ENCODE data around the gene MYOM3. TPM values are rescaled to one million over a fixed set of nuclear protein-coding genes. Genes with fewer than 3 reads are reported as not detected.
A peak's percentile ranks its signal among the peaks of the same experiment; 100 is the strongest.
"Not testable (repeated sequence)": the region's sequence is repeated elsewhere in the genome, so short reads cannot be mapped to it uniquely, and the experiment has no call there.

MYOM3 gene
- total RNA-seq, 1 donor from 2014 or later, result 440 TPM

GRCh38 chr1:24071941-24072340 is 40.0 kb downstream of the MYOM3 start:
- DNase-seq, result no peak

GRCh38 chr1:24070821-24071393 is 41.0 kb downstream of the MYOM3 start:
- peak; percentile 90 for DNase-seq

GRCh38 chr1:24069817-24070216 is 42.1 kb downstream of the MYOM3 start:
- no peak for DNase-seq

- no peak for DNase-seq
Observed at GRCh38 chr1:24067978-24068377, 44.0 kb downstream of the MYOM3 start.

- DNase-seq, result no peak
Observed at GRCh38 chr1:24065304-24065703, 46.6 kb downstream of the MYOM3 start.

- no peak for DNase-seq
Observed at GRCh38 chr1:24062221-24062620, 49.7 kb downstream of the MYOM3 start.

GRCh38 chr1:24060482-24060881 is 51.5 kb downstream of the MYOM3 start:
- no peak for DNase-seq

GRCh38 chr1:24058671-24059455 is 53.1 kb downstream of the MYOM3 start:
- no peak for DNase-seq

- DNase-seq, result no peak
Observed at GRCh38 chr1:24057171-24057570, 54.8 kb downstream of the MYOM3 start.

- no peak for DNase-seq
Observed at GRCh38 chr1:24055681-24056080, 56.3 kb downstream of the MYOM3 start.

GRCh38 chr1:24052220-24052619 is 59.7 kb downstream of the MYOM3 start:
- peak; percentile 30 for DNase-seq

- DNase-seq, result no peak
Observed at GRCh38 chr1:24051206-24051945, 60.6 kb downstream of the MYOM3 start.

GRCh38 chr1:24049733-24050132 is 62.2 kb downstream of the MYOM3 start:
- DNase-seq, result no peak

GRCh38 chr1:24048894-24049293 is 63.0 kb downstream of the MYOM3 start:
- DNase-seq, result not testable (repeated sequence)

- DNase-seq, result no peak
Observed at GRCh38 chr1:24048205-24048869, 63.6 kb downstream of the MYOM3 start.

GRCh38 chr1:24047110-24047477 is 64.8 kb downstream of the MYOM3 start:
- DNase-seq, result peak; percentile 28

GRCh38 chr1:24045771-24046170 is 66.2 kb downstream of the MYOM3 start:
- DNase-seq, result no peak

GRCh38 chr1:24044672-24045071 is 67.3 kb downstream of the MYOM3 start:
- DNase-seq, result not testable (repeated sequence)

- no peak for DNase-seq
Observed at GRCh38 chr1:24043345-24044032, 68.4 kb downstream of the MYOM3 start.

- DNase-seq, result no peak
Observed at GRCh38 chr1:24042315-24042714, 69.6 kb downstream of the MYOM3 start.

- DNase-seq, result no peak
Observed at GRCh38 chr1:24036088-24036487, 75.8 kb downstream of the MYOM3 start.

- no peak for DNase-seq
Observed at GRCh38 chr1:24032981-24033380, 79.0 kb downstream of the MYOM3 start.
